GM10248 (cell line): Measurements from ENCODE around the gene BAIAP2L1.
"Not testable (repeated sequence)": the region's sequence is repeated elsewhere in the genome, so short reads cannot be mapped to it uniquely, and the experiment has no call there.

Experiments
- CTCF ChIA-PET: fragments of 300-600 bp; sonication (Branson Sonifier 250); formaldehyde crosslinking; extraction: SDS; loops from one replicate; lab custom pipeline; 2021; ENCODE audit warnings: antibody characterized with exemption; lab: Yijun Ruan, JAX
- POLR2A ChIA-PET: fragments of 350-650 bp; sonication (Branson Sonifier 250); formaldehyde crosslinking; extraction: SDS; loops from one replicate; lab custom pipeline; 2020; ENCODE audit warnings: antibody characterized with exemption; lab: Yijun Ruan, JAX
- DNase-seq: peaks from one replicate; pipeline ENCODE4 v3.0.0; 2012; ENCODE audit errors: extremely low spot score
- CTCF ChIP-seq: IDR thresholded peaks from 2 replicates; pipeline ENCODE4 v1.5.1; 2012; ENCODE audit warnings: mild to moderate bottlenecking, low read depth; ENCODE audit errors: extremely low read depth, missing control alignments, control extremely low read depth

BAIAP2L1 gene

GRCh38 chr7:98400542-98401340 is at the start of gene BAIAP2L1:
Gene BAIAP2L1 (minus strand): TSS chr7:98401090. CDS start chr7:98400852, 238 bp downstream.
- ChIA-PET POLR2A (interaction anchor here (0.5 kb wide), 1 partner anchor 41 kb away, joined by 4 read pairs; no protein-coding TSS in a partner anchor), CTCF (interaction anchor here (0.6 to 3.4 kb wide), 32 partner anchors 8 to 479 kb away, joined by 3 to 54 read pairs (median 4); partner anchors contain the start of gene TRRAP)
- no peak for TF ChIP-seq CTCF
- peak; percentile 97 for DNase-seq

DNA sequence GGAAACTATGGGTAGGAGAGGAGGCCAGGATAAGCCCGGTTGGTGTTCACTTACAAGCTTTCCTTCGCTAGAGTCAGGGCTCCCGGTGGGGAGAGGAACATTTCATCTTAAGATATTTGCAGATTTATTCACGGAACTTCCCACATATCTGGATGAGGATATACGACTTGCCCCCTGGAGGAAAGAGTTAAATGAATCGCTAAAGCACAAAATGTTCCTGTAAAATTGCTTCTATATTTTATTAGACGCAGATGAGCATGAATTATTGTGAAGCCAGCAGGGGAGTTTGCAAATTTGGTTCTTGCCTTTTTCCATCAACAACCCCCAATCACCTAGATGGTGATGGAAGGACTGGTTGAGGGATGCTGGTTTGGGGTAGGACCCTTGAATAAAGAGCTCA is 47.9 kb upstream of the BAIAP2L1 start:
- no peak for DNase-seq
- no peak for TF ChIP-seq CTCF
- ChIA-PET CTCF (interaction anchor here (1.1 to 1.4 kb wide), 2 partner anchors 10 to 388 kb away, joined by 3 to 4 read pairs; no protein-coding TSS in a partner anchor), POLR2A (no interaction called here)

DNA sequence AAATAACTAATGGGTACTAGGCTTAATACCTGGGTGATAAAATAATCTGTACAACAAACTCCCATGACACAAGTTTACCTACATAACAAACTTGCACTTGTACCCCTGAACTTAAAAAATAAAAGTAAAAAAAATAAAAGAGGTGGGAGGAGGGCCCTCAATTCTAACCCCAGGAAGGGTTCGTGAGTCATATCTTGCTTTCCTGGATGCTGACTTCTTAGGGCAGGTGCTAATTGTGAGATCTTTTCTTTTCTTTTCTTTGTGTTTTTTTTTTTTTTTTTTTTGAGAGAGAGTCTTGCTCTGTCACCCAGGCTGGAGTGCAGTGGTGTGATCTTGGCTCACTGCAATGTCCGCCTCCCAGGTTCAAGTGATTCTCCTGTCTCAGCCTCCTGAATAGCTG is 40.1 kb upstream of the BAIAP2L1 start:
- DNase-seq, POLR2A ChIA-PET: not testable (repeated sequence)
- CTCF ChIA-PET = interaction anchor here (1.5 kb wide), 1 partner anchor 20 kb away, joined by 3 read pairs; no protein-coding TSS in a partner anchor

- DNase-seq = no peak
- TF ChIP-seq CTCF = no peak
- POLR2A ChIA-PET = no interaction called here
- CTCF ChIA-PET = no interaction called here
These were observed 38.6 kb upstream of the BAIAP2L1 start for GRCh38 chr7:98439484-98439883.

GRCh38 chr7:98434087-98434486 is 33.2 kb upstream of the BAIAP2L1 start:
- POLR2A ChIA-PET = no interaction called here

DNA sequence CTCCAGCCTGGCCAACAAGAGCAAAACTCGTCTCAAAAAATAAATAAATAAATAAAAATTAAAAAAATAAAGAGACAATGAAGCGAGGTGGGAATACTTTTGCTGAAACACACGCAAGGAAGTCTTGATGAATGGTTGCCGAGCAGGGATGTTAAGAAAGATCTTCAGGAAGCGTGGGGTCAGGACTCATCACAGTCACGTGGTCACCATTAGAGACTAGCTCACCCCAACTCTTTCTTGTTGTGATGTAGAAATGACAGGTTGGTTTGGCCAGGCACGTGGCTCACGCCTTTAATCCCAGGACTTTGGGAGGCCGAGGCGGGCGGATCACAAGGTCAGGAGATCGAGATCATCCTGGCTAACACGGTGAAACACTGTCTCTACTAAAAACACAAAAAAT is 28.9 kb upstream of the BAIAP2L1 start:
- no peak for TF ChIP-seq CTCF
- no peak for DNase-seq
- ChIA-PET POLR2A (no interaction called here), CTCF (interaction anchor here (2.3 to 22.5 kb wide), 3 partner anchors 9 to 409 kb away, joined by 7 to 358 read pairs (median 8); no protein-coding TSS in a partner anchor)

More at GRCh38 chr7:98434087-98434486, 33.2 kb upstream of the BAIAP2L1 start:
- no peak for DNase-seq
- no peak for TF ChIP-seq CTCF
- CTCF ChIA-PET = interaction anchor here (0.8 to 22.5 kb wide), 5 partner anchors 8 to 405 kb away, joined by 3 to 358 read pairs (median 4); no protein-coding TSS in a partner anchor

GRCh38 chr7:98423043-98423442 is 22.2 kb upstream of the BAIAP2L1 start:
- POLR2A ChIA-PET = no interaction called here
- CTCF ChIA-PET = interaction anchor here (6.5 to 22.5 kb wide), 2 partner anchors 322 to 416 kb away, joined by 34 to 358 read pairs; no protein-coding TSS in a partner anchor
- no peak for DNase-seq

More at GRCh38 chr7:98423043-98423442, 22.2 kb upstream of the BAIAP2L1 start:
- no peak for TF ChIP-seq CTCF
